Naive thymus-derived CD8-positive, alpha-beta T cell (primary cell): ENCODE data around the gene SYNPO. TPM values are rescaled to one million over a fixed set of nuclear protein-coding genes. Genes with fewer than 3 reads are reported as not detected.

ENCODE experiments used
- ATAC-seq, 2 donors: fragments of 150-1000 bp; cut with Tn5 transposase in 1 of 2; sonication (Bioruptor Pico), chemical (Tn5 transposase) in 1 of 2; 1 replicate in 1 of 2; 2 replicates in 1 of 2; pipeline ENCODE4 v1.10.0; 2021; ENCODE audit warnings: mild to moderate bottlenecking in 2 of 2, moderate library complexity in 2 of 2
- POLR2A ChIA-PET: fragments of 350-600 bp; sonication (Branson Sonifier 250); formaldehyde crosslinking; loops from one replicate; lab custom pipeline; 2021; ENCODE audit warnings: antibody characterized with exemption; lab: Charles Lee
- DNase-seq, 10 donors: peaks; one replicate each; pipeline versions ENCODE4 v3.0.0 to v3.0.0-alpha.2; 2020 to 2022
- H3K27ac Mint-ChIP-seq, 10 donors: one replicate each; pipeline ENCODE4 v1.8.0; 2020 to 2022; ENCODE audit warnings: mild to moderate bottlenecking in 10 of 10, mixed read lengths in 10 of 10, moderate library complexity in 4 of 10, inconsistent platforms in 1 of 10
- H3K27me3 Mint-ChIP-seq, 5 donors: one replicate each; pipeline ENCODE4 v1.8.0; 2021 to 2022; ENCODE audit warnings: mixed read lengths in 5 of 5
- H3K36me3 Mint-ChIP-seq, 3 donors: one replicate each; pipeline ENCODE4 v1.8.0; 2020 to 2022; ENCODE audit warnings: mixed read lengths in 3 of 3, mild to moderate bottlenecking in 2 of 3, inconsistent platforms in 1 of 3
- H3K4me1 Mint-ChIP-seq, 4 donors: one replicate each; pipeline ENCODE4 v1.8.0; 2021 to 2022; ENCODE audit warnings: mixed read lengths in 4 of 4
- H3K4me3 Mint-ChIP-seq, 10 donors: one replicate each; pipeline ENCODE4 v1.8.0; 2020 to 2022; ENCODE audit warnings: mild to moderate bottlenecking in 10 of 10, mixed read lengths in 10 of 10, moderate library complexity in 6 of 10, inconsistent platforms in 1 of 10
- H3K9me3 Mint-ChIP-seq, 9 donors: one replicate each; pipeline ENCODE4 v1.8.0; 2020 to 2022; ENCODE audit warnings: mixed read lengths in 9 of 9, mild to moderate bottlenecking in 3 of 9, inconsistent platforms in 1 of 9, moderate library complexity in 1 of 9
- polyA plus RNA-seq, 3 donors: library from polyadenylated mRNA; unstranded; fragments of 300-500 nt; fragmentation: Illumina TruSeq; gene quantifications; one replicate each; pipeline ENCODE4 v1.2.3, GENCODE V29; 2021
- total RNA-seq, 8 experiments: library from RNA in 2 of 8; stranded (reverse) in 2 of 8; gene quantifications; one replicate each; pipeline ENCODE4 v1.2.3 and lab custom pipeline; 2021 to 2026

Gene SYNPO
- total and polyA plus RNA-seq, 5 experiments from 2014 or later: 0.71 to 0.83 TPM; not detected in 3

- H3K4me1 Mint-ChIP-seq: peaks cover 0 to 2% (median 0%) of the 10 kb centered on the region in 4 donors
- H3K4me3 Mint-ChIP-seq: no peak overlapping the region
- no peaks in the 10 kb centered on the region for H3K9me3 Mint-ChIP-seq
- POLR2A ChIA-PET: no interaction called here
- no peaks in the 10 kb centered on the region for H3K36me3 Mint-ChIP-seq
- H3K27me3 Mint-ChIP-seq: no peaks in the 10 kb centered on the region
- no peak overlapping the region for H3K27ac Mint-ChIP-seq
- DNase-seq (no peak), ATAC-seq (no peak)
Measured at GRCh38 chr5:150650021-150651006, 9.9 kb downstream of the SYNPO start.

- H3K27ac Mint-ChIP-seq: no peak overlapping the region
Measured at GRCh38 chr5:150651382-150651781, 10.9 kb downstream of the SYNPO start.

GRCh38 chr5:150651924-150652671 is 11.6 kb downstream of the SYNPO start:
- Mint-ChIP-seq H3K36me3 (no peaks in the 10 kb centered on the region), H3K9me3 (no peaks in the 10 kb centered on the region), H3K27ac (no peak overlapping the region), H3K27me3 (no peaks in the 10 kb centered on the region), H3K4me3 (no peak overlapping the region), H3K4me1 (peaks cover 2 to 5% (median 4%) of the 10 kb centered on the region in 4 donors)
- DNase-seq (no peak), ATAC-seq (no peak)
- POLR2A ChIA-PET: no interaction called here

More at GRCh38 chr5:150651382-150651781, 10.9 kb downstream of the SYNPO start:
- no peak for DNase-seq
- POLR2A ChIA-PET: no interaction called here
- Mint-ChIP-seq H3K36me3 (no peaks in the 10 kb centered on the region), H3K27me3 (no peaks in the 10 kb centered on the region), H3K9me3 (no peaks in the 10 kb centered on the region), H3K4me3 (no peak overlapping the region), H3K4me1 (peaks cover 2 to 5% (median 4%) of the 10 kb centered on the region in 4 donors)
- no peak for ATAC-seq

GRCh38 chr5:150653145-150653761 is 12.8 kb downstream of the SYNPO start:
- ATAC-seq (no peak), DNase-seq (no peak)
- Mint-ChIP-seq H3K36me3 (no peaks in the 10 kb centered on the region), H3K4me1 (peaks cover 3 to 11% (median 10%) of the 10 kb centered on the region in 4 donors), H3K9me3 (no peaks in the 10 kb centered on the region), H3K4me3 (no peak overlapping the region), H3K27me3 (no peaks in the 10 kb centered on the region), H3K27ac (no peak overlapping the region)
- POLR2A ChIA-PET: no interaction called here

GRCh38 chr5:150653762-150654556 is 13.5 kb downstream of the SYNPO start:
- Mint-ChIP-seq H3K9me3 (no peaks in the 10 kb centered on the region), H3K27ac (peak overlapping the region in 1 of 10 donors; percentile 20), H3K4me3 (no peak overlapping the region), H3K4me1 (peaks cover 3 to 11% (median 10%) of the 10 kb centered on the region in 4 donors), H3K27me3 (no peaks in the 10 kb centered on the region), H3K36me3 (no peaks in the 10 kb centered on the region)
- POLR2A ChIA-PET: no interaction called here
- ATAC-seq: no peak
- peak in 2 of 10 donors; percentile 5 to 8 for DNase-seq

GRCh38 chr5:150655221-150655620 is 14.8 kb downstream of the SYNPO start:
- ATAC-seq: no peak
- Mint-ChIP-seq H3K36me3 (no peaks in the 10 kb centered on the region), H3K4me1 (peaks cover 3 to 13% (median 10%) of the 10 kb centered on the region in 4 donors), H3K9me3 (no peaks in the 10 kb centered on the region), H3K27ac (no peak overlapping the region), H3K27me3 (peaks cover 0 to 3% (median 0%) of the 10 kb centered on the region in 5 donors), H3K4me3 (peak overlapping the region in 6 of 10 donors; percentile 15 to 79 (median 70))
- DNase-seq: no peak
- POLR2A ChIA-PET: no interaction called here

- Mint-ChIP-seq H3K9me3 (no peaks in the 10 kb centered on the region), H3K4me1 (peaks cover 3 to 13% (median 10%) of the 10 kb centered on the region in 4 donors), H3K27ac (peak overlapping the region in 6 of 10 donors; percentile 27 to 89 (median 66)), H3K4me3 (peak overlapping the region; percentile 74 to 87 (median 78)), H3K27me3 (peaks cover 0 to 4% (median 0%) of the 10 kb centered on the region in 5 donors), H3K36me3 (no peaks in the 10 kb centered on the region)
- POLR2A ChIA-PET: interaction anchor here (2.0 kb wide), 1 partner anchor 44 kb away, joined by 6 read pairs; the partner anchor contains the start of gene RBM22
- peak; percentile 75 to 88 (median 86) for DNase-seq
- ATAC-seq: peak; percentile 93 to 95
Measured at GRCh38 chr5:150656191-150657132, 16.0 kb downstream of the SYNPO start.

- ATAC-seq: no peak
- H3K27ac Mint-ChIP-seq: peak overlapping the region in 1 of 10 donors; percentile 58
Measured at GRCh38 chr5:150658121-150658520, 17.7 kb downstream of the SYNPO start.

GRCh38 chr5:150658699-150659265 is 18.3 kb downstream of the SYNPO start:
- POLR2A ChIA-PET: no interaction called here
- DNase-seq: no peak
- peak overlapping the region in 1 of 10 donors; percentile 11 for H3K4me3 Mint-ChIP-seq

More at GRCh38 chr5:150658121-150658520, 17.7 kb downstream of the SYNPO start:
- DNase-seq: no peak
- H3K36me3 Mint-ChIP-seq: no peaks in the 10 kb centered on the region
- POLR2A ChIA-PET: interaction anchor here (0.8 to 2.0 kb wide), 2 partner anchors 43 to 201 kb away, joined by 3 to 6 read pairs; partner anchors contain the start of gene RBM22
- H3K27me3 Mint-ChIP-seq: peaks cover 0 to 10% (median 4%) of the 10 kb centered on the region in 5 donors
- H3K4me3 Mint-ChIP-seq: peak overlapping the region in 8 of 10 donors; percentile 31 to 85 (median 75)
- no peaks in the 10 kb centered on the region for H3K9me3 Mint-ChIP-seq
- H3K4me1 Mint-ChIP-seq: peaks cover 3 to 13% (median 10%) of the 10 kb centered on the region in 4 donors

GRCh38 chr5:150659360-150660107 is 19.1 kb downstream of the SYNPO start:
- ATAC-seq: no peak
- Mint-ChIP-seq H3K9me3 (no peaks in the 10 kb centered on the region), H3K4me1 (peaks cover 3 to 11% (median 10%) of the 10 kb centered on the region in 4 donors), H3K4me3 (no peak overlapping the region), H3K36me3 (no peaks in the 10 kb centered on the region), H3K27ac (peak overlapping the region in 1 of 10 donors; percentile 61), H3K27me3 (peaks cover 1 to 10% (median 4%) of the 10 kb centered on the region in 5 donors)
- no peak for DNase-seq
- POLR2A ChIA-PET: no interaction called here

More at GRCh38 chr5:150658699-150659265, 18.3 kb downstream of the SYNPO start:
- Mint-ChIP-seq H3K9me3 (no peaks in the 10 kb centered on the region), H3K27ac (peak overlapping the region in 3 of 10 donors; percentile 18 to 83 (median 36)), H3K27me3 (peaks cover 0 to 10% (median 4%) of the 10 kb centered on the region in 5 donors), H3K4me1 (peaks cover 3 to 13% (median 10%) of the 10 kb centered on the region in 4 donors), H3K36me3 (no peaks in the 10 kb centered on the region)
- ATAC-seq: no peak
